ENCODE results near the gene CACNG1.
"Not testable (repeated sequence)": the region's sequence is repeated elsewhere in the genome, so short reads cannot be mapped to it uniquely, and the experiment has no call there.

CACNG1 gene

GRCh38 chr17:67092291-67092690 is 47.9 kb downstream of the CACNG1 start:
- H3K9me3 ChIP-seq (ENCODE audit: insufficient read depth, low read length, severe bottlenecking) = no peaks in the 10 kb centered on the region
- peaks cover 18% of the 10 kb centered on the region; the same call in 1 of the 2 replicates for H3K79me2 ChIP-seq (ENCODE audit: insufficient read depth, low read length)
- H3K36me3 ChIP-seq (ENCODE audit: insufficient read depth, low read length) = peaks cover 26% of the 10 kb centered on the region; the same call in 1 of the 2 replicates
- H3K4me1 ChIP-seq (ENCODE audit: insufficient read depth, low read length) = no peaks in the 10 kb centered on the region
- DNase-seq (no peak), ATAC-seq (ENCODE audit: insufficient read depth, low read depth) (no peak)
- H3K9ac ChIP-seq (ENCODE audit: low read depth, low read length) = no peak overlapping the region
- no peak overlapping the region for H2AFZ ChIP-seq (ENCODE audit: low read depth, low read length)
- H3K27ac ChIP-seq (ENCODE audit: low read length) = no peak overlapping the region
- TF ChIP-seq CTCF (IDR thresholded peaks at IDR 0.05; ENCODE audit: borderline replicate concordance, extremely low read depth, low read length, poor library complexity, severe bottlenecking) = no peak
- no peak for TF ChIP-seq EZH2 (IDR thresholded peaks at IDR 0.05; ENCODE audit: borderline replicate concordance, low read depth, low read length, severe bottlenecking)
- H3K4me3 ChIP-seq (ENCODE audit: low read depth in 1 of 2, low read length in 2 of 2) = no peak overlapping the region
- peaks cover 3% of the 10 kb centered on the region; the same call in 1 of the 2 replicates for H4K20me1 ChIP-seq (ENCODE audit: insufficient read depth, low read length)
- no peaks in the 10 kb centered on the region for H3K27me3 ChIP-seq (ENCODE audit: insufficient read depth, low read length, poor library complexity)
- no peak overlapping the region for H3K4me2 ChIP-seq (ENCODE audit: insufficient read depth, low read length)

- not testable (repeated sequence) for H3K4me3 ChIP-seq (ENCODE audit: low read depth in 1 of 2, low read length in 2 of 2); H3K27ac ChIP-seq (ENCODE audit: low read length); H2AFZ ChIP-seq (ENCODE audit: low read depth, low read length); H3K9ac ChIP-seq (ENCODE audit: low read depth, low read length); DNase-seq; H3K4me1 ChIP-seq (ENCODE audit: insufficient read depth, low read length); H3K4me2 ChIP-seq (ENCODE audit: insufficient read depth, low read length); H4K20me1 ChIP-seq (ENCODE audit: insufficient read depth, low read length); H3K27me3 ChIP-seq (ENCODE audit: insufficient read depth, low read length, poor library complexity); ATAC-seq (ENCODE audit: insufficient read depth, low read depth); H3K9me3 ChIP-seq (ENCODE audit: insufficient read depth, low read length, severe bottlenecking)
- Histone ChIP-seq H3K79me2 (ENCODE audit: insufficient read depth, low read length) (peaks cover 17% of the 10 kb centered on the region; the same call in 1 of the 2 replicates), H3K36me3 (ENCODE audit: insufficient read depth, low read length) (peaks cover 25% of the 10 kb centered on the region; the same call in 1 of the 2 replicates)
Measured at GRCh38 chr17:67092710-67093109, 48.4 kb downstream of the CACNG1 start.

DNA sequence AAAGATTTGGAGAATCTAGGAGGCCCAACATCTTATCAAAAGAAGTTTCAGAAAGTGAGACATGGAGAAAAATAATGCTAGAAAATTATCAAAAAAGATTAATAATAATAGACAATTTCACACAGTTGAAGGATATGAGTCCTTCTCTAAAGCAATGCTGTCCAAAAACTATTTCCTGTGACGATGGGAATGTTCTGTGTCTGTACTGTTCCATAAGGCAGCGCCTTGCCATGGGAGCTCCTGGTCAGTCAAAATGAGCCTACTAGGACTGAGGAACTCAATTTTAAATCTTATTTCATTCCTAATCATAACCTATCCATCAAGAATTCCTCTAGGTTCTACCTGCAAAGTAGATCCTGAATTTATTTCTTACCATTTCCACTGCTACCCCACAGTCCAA is 49.0 kb downstream of the CACNG1 start:
- H2AFZ ChIP-seq (ENCODE audit: low read depth, low read length) = no peak overlapping the region
- no peak overlapping the region for H3K4me2 ChIP-seq (ENCODE audit: insufficient read depth, low read length)
- H3K36me3 ChIP-seq (ENCODE audit: insufficient read depth, low read length) = peaks cover 22% of the 10 kb centered on the region; the same call in 1 of the 2 replicates
- H3K4me3 ChIP-seq (ENCODE audit: low read depth in 1 of 2, low read length in 2 of 2) = no peak overlapping the region
- no peak overlapping the region for H3K27ac ChIP-seq (ENCODE audit: low read length)
- DNase-seq = no peak
- H3K4me1 ChIP-seq (ENCODE audit: insufficient read depth, low read length) = no peaks in the 10 kb centered on the region
- no peak for ATAC-seq (ENCODE audit: insufficient read depth, low read depth)
- TF ChIP-seq EZH2 (IDR thresholded peaks at IDR 0.05; ENCODE audit: borderline replicate concordance, low read depth, low read length, severe bottlenecking) (no peak), CTCF (IDR thresholded peaks at IDR 0.05; ENCODE audit: borderline replicate concordance, extremely low read depth, low read length, poor library complexity, severe bottlenecking) (no peak)
- peaks cover 5% of the 10 kb centered on the region; the same call in 1 of the 2 replicates for H4K20me1 ChIP-seq (ENCODE audit: insufficient read depth, low read length)
- H3K27me3 ChIP-seq (ENCODE audit: insufficient read depth, low read length, poor library complexity) = no peaks in the 10 kb centered on the region
- no peaks in the 10 kb centered on the region for H3K9me3 ChIP-seq (ENCODE audit: insufficient read depth, low read length, severe bottlenecking)
- H3K79me2 ChIP-seq (ENCODE audit: insufficient read depth, low read length) = peaks cover 17% of the 10 kb centered on the region; the same call in 1 of the 2 replicates
- no peak overlapping the region for H3K9ac ChIP-seq (ENCODE audit: low read depth, low read length)

GRCh38 chr17:67095291-67095690 is 50.9 kb downstream of the CACNG1 start:
- H3K4me3 ChIP-seq (ENCODE audit: low read depth in 1 of 2, low read length in 2 of 2); H3K9me3 ChIP-seq (ENCODE audit: insufficient read depth, low read length, severe bottlenecking); DNase-seq; H3K27ac ChIP-seq (ENCODE audit: low read length); H3K4me2 ChIP-seq (ENCODE audit: insufficient read depth, low read length); H3K9ac ChIP-seq (ENCODE audit: low read depth, low read length); H3K4me1 ChIP-seq (ENCODE audit: insufficient read depth, low read length); ATAC-seq (ENCODE audit: insufficient read depth, low read depth); H2AFZ ChIP-seq (ENCODE audit: low read depth, low read length); H4K20me1 ChIP-seq (ENCODE audit: insufficient read depth, low read length); H3K27me3 ChIP-seq (ENCODE audit: insufficient read depth, low read length, poor library complexity): not testable (repeated sequence)
- peaks cover 23% of the 10 kb centered on the region; the same call in 1 of the 2 replicates for H3K36me3 ChIP-seq (ENCODE audit: insufficient read depth, low read length)
- peaks cover 21% of the 10 kb centered on the region for H3K79me2 ChIP-seq (ENCODE audit: insufficient read depth, low read length)
